ENCODE measurements around the gene NSA2. TPM values are rescaled to one million over a fixed set of nuclear protein-coding genes. Genes with fewer than 3 reads are reported as not detected.
"Not testable (repeated sequence)": the region's sequence is repeated elsewhere in the genome, so short reads cannot be mapped to it uniquely, and the experiment has no call there.

NSA2 gene
- total RNA-seq, 1 donor from 2014 or later, result 45.9 TPM

DNA sequence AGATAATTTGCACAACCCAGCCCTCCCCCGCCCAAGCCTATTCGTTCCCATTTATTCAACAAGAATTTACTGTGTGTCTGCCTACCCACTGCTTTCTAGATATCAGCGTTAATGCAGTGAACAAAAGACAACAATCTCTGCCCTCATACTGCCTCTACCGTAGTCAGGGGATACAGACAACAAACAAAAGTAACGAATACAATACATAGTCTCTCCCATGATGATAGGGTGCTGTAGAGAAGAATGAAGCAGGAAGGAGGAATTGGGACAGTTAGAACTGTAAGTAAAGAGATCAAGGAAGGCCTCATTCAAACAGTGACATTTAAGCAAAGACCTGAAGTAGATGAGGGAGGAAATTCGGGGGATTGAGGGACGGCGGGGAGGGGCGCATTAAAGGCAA lies 1.8 kb upstream of the NSA2 start:
- Histone ChIP-seq H3K36me3 (ENCODE audit: control insufficient read depth in 3 of 3, insufficient read depth in 3 of 3, low read length in 3 of 3) (peaks cover 2 to 16% (median 16%) of the 10 kb centered on the region in 3 donors), H3K9ac (ENCODE audit: low read depth in 1 of 3, low read length in 3 of 3) (peak overlapping the region in 1 of 3 donors; percentile 37), H3K4me1 (ENCODE audit: control insufficient read depth in 3 of 3, insufficient read depth in 3 of 3, low read length in 3 of 3) (peaks cover 21 to 25% (median 24%) of the 10 kb centered on the region in 3 donors), H3K9me3 (ENCODE audit: control insufficient read depth in 3 of 3, low read length in 3 of 3) (no peaks in the 10 kb centered on the region), H3K27me3 (ENCODE audit: control insufficient read depth in 3 of 3, insufficient read depth in 3 of 3, low read length in 3 of 3) (no peaks in the 10 kb centered on the region), H3K27ac (ENCODE audit: low read depth, low read length) (no peak overlapping the region), H3K4me3 (ENCODE audit: low read length in 3 of 3) (peak overlapping the region in 2 of 3 donors; percentile 41 to 88)

- H3K9ac ChIP-seq (ENCODE audit: low read depth in 1 of 3, low read length in 3 of 3), result peak overlapping the region; percentile 88 to 96 (median 96)
- no peaks in the 10 kb centered on the region for H3K27me3 ChIP-seq (ENCODE audit: control insufficient read depth in 3 of 3, insufficient read depth in 3 of 3, low read length in 3 of 3)
- peaks cover 0 to 18% (median 18%) of the 10 kb centered on the region in 3 donors for H3K36me3 ChIP-seq (ENCODE audit: control insufficient read depth in 3 of 3, insufficient read depth in 3 of 3, low read length in 3 of 3)
- H3K27ac ChIP-seq (ENCODE audit: low read depth, low read length), result no peak overlapping the region
- H3K9me3 ChIP-seq (ENCODE audit: control insufficient read depth in 3 of 3, low read length in 3 of 3), result no peaks in the 10 kb centered on the region
- peak overlapping the region; percentile 88 to 97 (median 90) for H3K4me3 ChIP-seq (ENCODE audit: low read length in 3 of 3)
- H3K4me1 ChIP-seq (ENCODE audit: control insufficient read depth in 3 of 3, insufficient read depth in 3 of 3, low read length in 3 of 3), result peaks cover 21 to 25% (median 24%) of the 10 kb centered on the region in 3 donors
These were observed 1.1 kb upstream of the NSA2 start for GRCh38 chr5:74765929-74766328.

GRCh38 chr5:74766418-74766848 lies 616 bp upstream of the NSA2 start:
- Histone ChIP-seq H3K9ac (ENCODE audit: low read depth in 1 of 3, low read length in 3 of 3) (peak overlapping the region; percentile 88 to 96 (median 96)), H3K4me3 (ENCODE audit: low read length in 3 of 3) (peak overlapping the region; percentile 88 to 97 (median 90)), H3K27me3 (ENCODE audit: control insufficient read depth in 3 of 3, insufficient read depth in 3 of 3, low read length in 3 of 3) (no peaks in the 10 kb centered on the region), H3K36me3 (ENCODE audit: control insufficient read depth in 3 of 3, insufficient read depth in 3 of 3, low read length in 3 of 3) (peaks cover 0 to 22% (median 19%) of the 10 kb centered on the region in 3 donors), H3K9me3 (ENCODE audit: control insufficient read depth in 3 of 3, low read length in 3 of 3) (no peaks in the 10 kb centered on the region), H3K27ac (ENCODE audit: low read depth, low read length) (peak overlapping the region; percentile 61), H3K4me1 (ENCODE audit: control insufficient read depth in 3 of 3, insufficient read depth in 3 of 3, low read length in 3 of 3) (peaks cover 21 to 25% (median 23%) of the 10 kb centered on the region in 3 donors)

DNA sequence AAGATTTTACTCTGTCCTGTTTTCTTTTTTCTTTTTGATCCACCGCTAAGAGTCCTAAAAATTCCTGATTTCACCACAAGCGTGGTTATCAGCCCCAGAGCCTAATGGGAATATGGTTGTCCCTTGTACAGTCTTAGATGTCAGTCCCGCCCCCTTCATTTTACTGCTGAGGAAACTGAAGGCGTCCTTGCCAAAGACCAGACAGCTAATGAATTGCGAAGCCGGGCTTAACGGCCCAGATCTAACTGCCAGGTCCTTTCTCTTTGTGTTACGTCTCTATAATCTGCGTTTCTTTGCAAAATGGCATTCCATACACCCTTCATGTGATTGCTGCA lies 497 bp downstream of the NSA2 start:
- Histone ChIP-seq H3K27ac (ENCODE audit: low read depth, low read length) (peak overlapping the region; percentile 61), H3K9me3 (ENCODE audit: control insufficient read depth in 3 of 3, low read length in 3 of 3) (no peaks in the 10 kb centered on the region), H3K4me3 (ENCODE audit: low read length in 3 of 3) (peak overlapping the region; percentile 88 to 97 (median 90)), H3K27me3 (ENCODE audit: control insufficient read depth in 3 of 3, insufficient read depth in 3 of 3, low read length in 3 of 3) (no peaks in the 10 kb centered on the region), H3K36me3 (ENCODE audit: control insufficient read depth in 3 of 3, insufficient read depth in 3 of 3, low read length in 3 of 3) (peaks cover under 1 to 25% (median 23%) of the 10 kb centered on the region in 3 donors), H3K9ac (ENCODE audit: low read depth in 1 of 3, low read length in 3 of 3) (peak overlapping the region; percentile 88 to 96 (median 96)), H3K4me1 (ENCODE audit: control insufficient read depth in 3 of 3, insufficient read depth in 3 of 3, low read length in 3 of 3) (peaks cover 21 to 25% (median 22%) of the 10 kb centered on the region in 3 donors)

- no peaks in the 10 kb centered on the region for H3K27me3 ChIP-seq (ENCODE audit: control insufficient read depth in 3 of 3, insufficient read depth in 3 of 3, low read length in 3 of 3)
- H3K9me3 ChIP-seq (ENCODE audit: control insufficient read depth in 3 of 3, low read length in 3 of 3), result no peaks in the 10 kb centered on the region
- H3K9ac ChIP-seq (ENCODE audit: low read depth in 1 of 3, low read length in 3 of 3), result no peak overlapping the region
- H3K4me3 ChIP-seq (ENCODE audit: low read length in 3 of 3), result no peak overlapping the region
- peaks cover 6 to 51% (median 49%) of the 10 kb centered on the region in 3 donors for H3K36me3 ChIP-seq (ENCODE audit: control insufficient read depth in 3 of 3, insufficient read depth in 3 of 3, low read length in 3 of 3)
- peaks cover 6 to 10% (median 8%) of the 10 kb centered on the region in 3 donors for H3K4me1 ChIP-seq (ENCODE audit: control insufficient read depth in 3 of 3, insufficient read depth in 3 of 3, low read length in 3 of 3)
- no peak overlapping the region for H3K27ac ChIP-seq (ENCODE audit: low read depth, low read length)
These were observed 5.3 kb downstream of the NSA2 start for GRCh38 chr5:74772359-74772758.

- no peaks in the 10 kb centered on the region for H3K9me3 ChIP-seq (ENCODE audit: control insufficient read depth in 3 of 3, low read length in 3 of 3)
- H3K9ac ChIP-seq (ENCODE audit: low read depth in 1 of 3, low read length in 3 of 3), result no peak overlapping the region
- no peaks in the 10 kb centered on the region for H3K4me1 ChIP-seq (ENCODE audit: control insufficient read depth in 3 of 3, insufficient read depth in 3 of 3, low read length in 3 of 3)
- H3K4me3 ChIP-seq (ENCODE audit: low read length in 3 of 3), result no peak overlapping the region
- no peak overlapping the region for H3K27ac ChIP-seq (ENCODE audit: low read depth, low read length)
- H3K27me3 ChIP-seq (ENCODE audit: control insufficient read depth in 3 of 3, insufficient read depth in 3 of 3, low read length in 3 of 3), result no peaks in the 10 kb centered on the region
- peaks cover 0 to 21% (median 16%) of the 10 kb centered on the region in 3 donors for H3K36me3 ChIP-seq (ENCODE audit: control insufficient read depth in 3 of 3, insufficient read depth in 3 of 3, low read length in 3 of 3)
These were observed 11.6 kb downstream of the NSA2 start for GRCh38 chr5:74778609-74779008.

- Histone ChIP-seq H3K27ac (ENCODE audit: low read depth, low read length) (no peak overlapping the region), H3K36me3 (ENCODE audit: control insufficient read depth in 3 of 3, insufficient read depth in 3 of 3, low read length in 3 of 3) (no peaks in the 10 kb centered on the region), H3K4me3 (ENCODE audit: low read length in 3 of 3) (no peak overlapping the region), H3K9me3 (ENCODE audit: control insufficient read depth in 3 of 3, low read length in 3 of 3) (peaks cover 0 to 2% (median 0%) of the 10 kb centered on the region in 3 donors), H3K9ac (ENCODE audit: low read depth in 1 of 3, low read length in 3 of 3) (no peak overlapping the region), H3K4me1 (ENCODE audit: control insufficient read depth in 3 of 3, insufficient read depth in 3 of 3, low read length in 3 of 3) (no peaks in the 10 kb centered on the region), H3K27me3 (ENCODE audit: control insufficient read depth in 3 of 3, insufficient read depth in 3 of 3, low read length in 3 of 3) (peaks cover 0 to 4% (median 0%) of the 10 kb centered on the region in 3 donors)
These were observed 19.8 kb downstream of the NSA2 start for GRCh38 chr5:74786851-74787250.

DNA sequence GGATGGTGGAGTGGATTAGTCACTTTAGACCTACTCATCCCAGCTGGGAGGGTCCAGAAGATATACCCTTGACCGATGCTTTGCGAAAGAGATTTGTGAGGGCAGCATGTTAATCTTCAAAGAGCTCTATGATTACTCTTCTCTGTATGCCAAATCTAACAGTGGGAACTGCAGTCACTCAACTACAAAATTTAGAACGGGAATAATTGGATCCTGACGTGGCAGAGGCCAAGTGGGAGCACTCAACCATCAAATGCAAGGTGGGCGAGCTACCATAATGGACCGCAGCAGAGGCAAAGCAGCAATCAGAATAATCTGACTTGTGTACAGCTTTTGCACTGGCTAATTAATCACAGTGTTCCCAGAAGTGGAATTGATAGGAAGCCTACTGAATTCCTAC lies 20.4 kb downstream of the NSA2 start:
- peaks cover 0 to 2% (median 0%) of the 10 kb centered on the region in 3 donors for H3K9me3 ChIP-seq (ENCODE audit: control insufficient read depth in 3 of 3, low read length in 3 of 3)
- peaks cover 0 to 4% (median 0%) of the 10 kb centered on the region in 3 donors for H3K27me3 ChIP-seq (ENCODE audit: control insufficient read depth in 3 of 3, insufficient read depth in 3 of 3, low read length in 3 of 3)
- no peak overlapping the region for H3K9ac ChIP-seq (ENCODE audit: low read depth in 1 of 3, low read length in 3 of 3)
- H3K27ac ChIP-seq (ENCODE audit: low read depth, low read length), result no peak overlapping the region
- no peaks in the 10 kb centered on the region for H3K36me3 ChIP-seq (ENCODE audit: control insufficient read depth in 3 of 3, insufficient read depth in 3 of 3, low read length in 3 of 3)
- H3K4me3 ChIP-seq (ENCODE audit: low read length in 3 of 3), result no peak overlapping the region
- H3K4me1 ChIP-seq (ENCODE audit: control insufficient read depth in 3 of 3, insufficient read depth in 3 of 3, low read length in 3 of 3), result no peaks in the 10 kb centered on the region

GRCh38 chr5:74791669-74792068 lies 24.6 kb downstream of the NSA2 start:
- H3K4me3 ChIP-seq (ENCODE audit: low read length in 3 of 3); H3K9me3 ChIP-seq (ENCODE audit: control insufficient read depth in 3 of 3, low read length in 3 of 3); H3K9ac ChIP-seq (ENCODE audit: low read depth in 1 of 3, low read length in 3 of 3); H3K27ac ChIP-seq (ENCODE audit: low read depth, low read length); H3K36me3 ChIP-seq (ENCODE audit: control insufficient read depth in 3 of 3, insufficient read depth in 3 of 3, low read length in 3 of 3); H3K4me1 ChIP-seq (ENCODE audit: control insufficient read depth in 3 of 3, insufficient read depth in 3 of 3, low read length in 3 of 3); H3K27me3 ChIP-seq (ENCODE audit: control insufficient read depth in 3 of 3, insufficient read depth in 3 of 3, low read length in 3 of 3): not testable (repeated sequence)

DNA sequence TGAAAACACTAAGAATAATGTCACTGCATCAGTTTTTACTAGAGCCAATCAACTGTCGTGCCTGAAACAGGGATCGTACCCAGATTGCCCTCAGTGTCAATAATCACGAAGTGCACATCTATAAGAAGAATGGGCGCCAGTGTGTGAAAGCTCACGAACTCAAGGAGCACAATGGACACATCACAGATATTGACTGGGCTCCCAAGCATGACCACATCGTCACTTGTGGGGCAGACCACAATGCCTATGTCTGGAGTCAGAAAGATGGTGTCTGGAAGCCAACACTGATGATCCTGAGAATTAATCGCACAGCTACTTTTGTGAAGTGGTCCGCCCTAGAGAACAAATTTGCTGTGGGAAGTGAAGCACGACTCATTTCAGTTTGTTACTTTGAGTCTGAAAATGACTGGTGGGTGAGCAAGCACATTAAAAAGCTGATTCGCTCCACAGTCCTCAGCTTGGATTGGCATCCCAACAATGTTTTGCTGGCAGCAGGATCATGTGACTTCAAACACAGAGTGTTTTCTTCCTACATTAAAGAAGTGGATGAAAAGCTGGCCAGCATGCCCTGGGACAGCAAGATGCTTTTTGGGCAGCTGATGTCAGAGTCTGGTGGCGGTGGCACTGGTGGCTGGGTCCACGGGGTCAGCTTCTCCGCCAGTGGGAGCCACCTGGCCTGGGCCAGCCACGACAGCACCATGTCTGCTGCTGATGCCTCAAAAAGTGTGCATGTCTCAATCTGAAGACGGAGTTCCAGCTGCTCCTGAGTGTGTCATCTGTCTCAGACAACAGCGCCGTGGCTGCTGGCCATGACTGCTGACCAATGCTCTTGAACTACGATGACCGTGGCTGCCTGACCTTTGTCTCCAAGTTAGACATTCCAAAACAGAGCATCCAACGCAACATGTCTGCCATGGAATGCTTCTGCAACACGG lies 32.2 kb downstream of the NSA2 start:
- H3K4me1 ChIP-seq (ENCODE audit: control insufficient read depth in 3 of 3, insufficient read depth in 3 of 3, low read length in 3 of 3), result no peaks in the 10 kb centered on the region
- H3K36me3 ChIP-seq (ENCODE audit: control insufficient read depth in 3 of 3, insufficient read depth in 3 of 3, low read length in 3 of 3), result no peaks in the 10 kb centered on the region
- H3K9me3 ChIP-seq (ENCODE audit: control insufficient read depth in 3 of 3, low read length in 3 of 3), result no peaks in the 10 kb centered on the region
- peaks cover 0 to 5% (median 0%) of the 10 kb centered on the region in 3 donors for H3K27me3 ChIP-seq (ENCODE audit: control insufficient read depth in 3 of 3, insufficient read depth in 3 of 3, low read length in 3 of 3)
- no peak overlapping the region for H3K4me3 ChIP-seq (ENCODE audit: low read length in 3 of 3)
- no peak overlapping the region for H3K9ac ChIP-seq (ENCODE audit: low read depth in 1 of 3, low read length in 3 of 3)
- H3K27ac ChIP-seq (ENCODE audit: low read depth, low read length), result no peak overlapping the region

Data from skeletal muscle tissue (tissue), 4 donors.